NCI-H2029 (cell line): ENCODE measurements around the gene ANO2.
"Not testable (repeated sequence)": the region's sequence is repeated elsewhere in the genome, so short reads cannot be mapped to it uniquely, and the experiment has no call there.

Experiments used
- DNase-seq: peaks from one replicate; lab custom pipeline; 2025; lab: John Stamatoyannopoulos, UW

Gene ANO2

DNA sequence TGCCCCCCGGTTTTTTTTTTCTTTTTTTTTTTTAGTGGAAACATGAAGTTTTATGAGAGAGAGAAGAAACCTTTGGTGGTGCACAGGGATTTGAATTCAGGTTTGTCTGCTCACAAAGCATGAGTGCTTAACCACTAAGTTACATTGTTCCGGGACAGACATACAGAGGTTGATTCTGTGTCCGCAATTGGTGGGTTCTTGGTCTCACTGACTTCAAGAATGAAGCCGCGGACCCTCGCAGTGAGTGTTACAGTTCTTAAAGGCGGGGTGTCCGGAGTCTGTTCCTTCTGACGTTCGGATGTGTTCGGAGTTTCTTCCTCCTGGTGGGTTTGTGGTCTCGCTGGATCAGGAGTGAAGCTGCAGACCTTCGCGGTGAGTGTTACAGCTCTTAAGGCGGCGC, 57.2 kb downstream of the ANO2 start:
- DNase-seq: not testable (repeated sequence)

DNA sequence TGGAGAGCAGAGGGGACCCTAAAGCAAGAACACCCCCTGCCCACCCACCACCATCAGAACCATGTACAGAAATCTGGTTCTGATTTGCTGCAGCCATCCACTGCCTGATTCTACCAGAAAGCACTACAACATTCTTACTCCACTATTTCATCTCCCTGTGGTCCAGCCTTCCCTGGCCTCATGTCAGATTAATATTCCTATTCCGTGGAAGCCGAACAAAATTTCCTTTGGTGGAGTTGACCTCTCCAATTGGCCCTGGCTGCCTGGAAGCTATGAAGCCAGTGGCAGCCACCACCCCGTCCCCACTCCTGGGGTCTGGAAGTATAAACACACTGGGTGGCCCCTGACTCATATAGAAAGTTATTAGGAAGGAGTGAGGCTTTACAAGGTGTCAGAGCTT, 60.2 kb downstream of the ANO2 start:
- DNase-seq: no peak

DNA sequence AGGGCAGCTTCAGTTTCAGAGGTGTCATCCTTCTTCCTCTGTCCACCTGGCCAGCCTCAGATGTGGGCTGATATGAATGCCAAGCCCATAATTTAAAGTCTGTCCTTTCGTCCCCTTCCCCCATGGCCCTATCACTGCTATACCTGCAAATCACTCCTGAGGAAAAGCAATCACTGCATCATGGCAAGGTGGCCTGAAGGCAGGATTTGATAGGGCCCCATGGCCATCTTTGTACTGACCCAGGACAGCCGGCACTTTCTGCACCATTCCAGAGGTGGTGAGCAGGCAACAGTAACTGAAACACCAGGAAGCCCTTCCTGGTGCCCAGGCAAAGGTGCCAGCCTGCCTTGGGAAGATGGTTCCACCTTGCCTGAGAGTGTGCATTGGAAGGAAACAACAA, 60.8 kb downstream of the ANO2 start:
- no peak for DNase-seq

GRCh38 chr12:5882511-5883190, 62.4 kb downstream of the ANO2 start:
- no peak for DNase-seq

- no peak for DNase-seq
Observed at GRCh38 chr12:5881666-5882065, 63.4 kb downstream of the ANO2 start.

DNA sequence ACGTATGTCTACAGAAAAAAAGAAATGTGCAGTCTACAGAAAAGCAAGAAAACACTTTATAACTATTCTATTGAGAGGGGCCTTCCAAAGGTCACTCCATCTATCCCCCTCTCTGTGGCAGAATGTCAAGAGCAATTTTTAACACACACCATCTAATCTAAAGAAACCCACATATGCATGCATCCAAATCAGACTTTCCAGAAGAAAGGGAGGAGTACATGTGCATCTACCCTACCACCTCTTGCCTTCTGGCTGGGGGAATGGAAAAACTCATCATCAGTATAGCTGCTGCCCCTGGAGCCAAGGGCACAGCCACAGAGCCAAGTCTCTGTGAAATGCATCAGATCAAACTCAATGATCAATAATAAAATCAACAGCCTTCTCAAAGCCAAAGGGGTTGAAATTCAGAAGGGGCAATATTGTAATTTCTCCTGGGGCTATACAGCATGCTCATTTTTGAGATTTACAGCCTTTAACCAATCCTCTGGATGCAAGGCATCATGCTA, 63.9 kb downstream of the ANO2 start:
- DNase-seq: no peak

GRCh38 chr12:5875851-5876250, 69.2 kb downstream of the ANO2 start:
- no peak for DNase-seq

DNA sequence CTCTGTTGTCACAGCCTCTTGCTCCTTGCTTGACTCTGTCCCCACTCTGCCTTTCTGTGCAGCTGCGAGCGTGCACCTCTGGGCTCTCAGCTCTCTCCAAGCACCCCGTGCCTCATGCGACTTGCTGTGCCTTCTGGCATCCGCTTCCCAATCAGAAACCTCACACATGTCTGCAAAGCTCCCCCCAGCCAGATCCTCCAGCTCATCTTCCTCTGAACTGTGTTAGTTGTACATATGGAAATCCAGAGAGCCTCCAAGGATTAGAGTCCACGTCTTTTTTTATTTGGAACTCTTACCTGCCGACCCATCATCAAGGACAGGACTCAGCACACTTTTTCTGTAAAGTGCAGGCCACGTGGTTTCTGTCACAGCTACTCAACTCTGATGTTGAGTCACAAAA, 70.5 kb downstream of the ANO2 start:
- no peak for DNase-seq

- DNase-seq: no peak
Observed at GRCh38 chr12:5873281-5873919, 71.7 kb downstream of the ANO2 start.

- no peak for DNase-seq
Observed at GRCh38 chr12:5872745-5873144, 72.3 kb downstream of the ANO2 start.

DNA sequence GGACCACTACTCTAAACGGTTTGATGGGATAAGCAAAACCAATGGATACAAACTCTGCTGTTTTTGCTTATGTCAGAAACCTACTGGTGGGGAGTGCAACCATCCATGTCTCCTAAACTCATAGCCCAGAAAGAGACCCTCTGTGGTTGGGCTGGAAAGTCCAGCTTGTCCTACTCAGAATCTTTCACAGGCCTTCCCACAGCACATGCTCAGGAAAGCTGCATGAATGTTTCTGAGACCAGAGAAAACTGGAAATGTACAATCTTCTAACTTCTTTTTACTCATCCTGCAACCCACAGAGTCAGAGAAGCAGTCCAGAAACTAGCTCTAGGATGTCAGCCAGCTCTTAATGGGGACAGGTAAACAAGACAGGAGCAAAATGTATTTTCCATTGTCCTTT, 73.3 kb downstream of the ANO2 start:
- DNase-seq: no peak

DNA sequence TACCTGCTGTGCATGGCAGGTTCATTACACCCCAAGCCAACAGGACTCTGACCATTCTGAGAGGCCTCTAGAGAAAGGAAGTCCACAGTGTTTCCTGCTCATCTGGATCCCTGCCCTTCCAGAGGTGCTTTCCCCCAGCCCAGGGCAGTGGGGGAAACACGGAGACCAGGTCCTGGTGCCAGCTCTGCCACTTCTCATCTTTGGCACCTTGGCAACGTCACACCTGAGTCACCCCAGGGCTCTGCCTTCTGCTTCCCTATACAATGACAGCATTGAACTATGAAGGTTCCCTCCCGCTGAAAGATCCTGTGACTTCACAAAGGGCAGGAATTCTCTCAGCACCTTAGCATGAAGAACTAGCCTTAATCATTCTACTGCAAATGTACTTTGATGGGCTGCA, 74.9 kb downstream of the ANO2 start:
- no peak for DNase-seq

- no peak for DNase-seq
Observed at GRCh38 chr12:5868625-5869295, 76.3 kb downstream of the ANO2 start.

- no peak for DNase-seq
Observed at GRCh38 chr12:5865397-5865796, 79.7 kb downstream of the ANO2 start.

GRCh38 chr12:5864972-5865371, 80.1 kb downstream of the ANO2 start:
- no peak for DNase-seq

DNA sequence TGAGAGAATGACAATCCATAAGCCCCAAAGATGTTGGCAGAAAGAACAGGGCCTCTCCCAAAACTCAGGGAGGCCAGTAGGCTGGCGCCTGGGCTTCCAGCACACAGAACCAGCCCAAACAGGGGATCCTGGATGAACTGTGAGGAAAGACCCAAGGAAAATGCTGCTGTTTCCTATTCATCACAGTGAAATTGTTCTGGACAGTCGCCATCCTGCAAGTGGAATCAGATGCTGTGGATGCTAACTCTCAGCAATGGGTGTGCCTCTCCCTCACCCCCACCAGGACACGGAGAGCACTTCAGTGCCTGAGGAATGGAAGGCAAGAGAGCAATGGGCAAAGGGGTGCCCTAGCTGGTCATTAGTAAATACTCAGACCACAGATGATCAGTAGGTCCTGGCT, 80.8 kb downstream of the ANO2 start:
- no peak for DNase-seq

GRCh38 chr12:5861416-5861815, 83.6 kb downstream of the ANO2 start:
- DNase-seq: no peak

DNA sequence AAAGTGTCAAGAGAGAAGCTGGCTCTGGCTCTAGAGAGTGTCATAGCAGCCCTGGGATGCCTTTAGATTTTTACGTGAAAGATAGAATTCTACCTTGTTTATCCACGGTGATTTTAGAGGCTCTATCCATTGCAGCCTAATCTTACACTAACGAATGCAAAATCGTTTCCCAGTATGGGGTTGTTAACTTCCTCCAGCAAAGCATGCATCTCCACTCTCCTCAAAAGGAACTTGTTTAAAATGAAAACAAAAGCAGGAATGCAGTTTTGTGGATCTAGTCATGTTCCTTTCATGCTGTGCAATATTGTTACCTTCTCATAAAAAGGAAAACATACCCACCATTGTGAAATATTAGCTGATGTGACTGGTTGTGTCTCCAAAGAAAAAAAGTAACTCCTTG, 88.4 kb downstream of the ANO2 start:
- DNase-seq: no peak

GRCh38 chr12:5846950-5847349, 98.1 kb downstream of the ANO2 start:
- no peak for DNase-seq

DNA sequence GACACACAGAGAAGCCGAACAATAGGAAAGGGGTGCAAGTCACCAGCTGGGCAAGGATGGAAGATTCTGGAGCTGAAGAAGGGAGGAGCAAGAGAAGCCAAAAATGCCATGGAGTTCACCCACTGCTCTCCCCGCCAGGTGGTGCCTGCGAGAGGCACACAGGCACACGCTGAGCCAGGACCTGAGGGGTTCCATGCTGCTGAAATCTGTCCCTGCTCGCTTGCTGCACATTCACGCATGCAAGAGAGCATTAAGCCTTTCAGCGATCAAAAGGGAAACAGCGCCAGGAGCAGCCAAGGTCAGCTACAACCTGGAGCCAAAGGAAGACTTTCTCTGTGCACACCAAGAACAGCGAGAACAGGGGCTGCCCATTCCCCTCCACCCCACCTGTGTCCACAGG, 104.1 kb downstream of the ANO2 start:
- DNase-seq: no peak

- DNase-seq: no peak
Observed at GRCh38 chr12:5830111-5830510, 114.9 kb downstream of the ANO2 start.

GRCh38 chr12:5827591-5827990, 117.5 kb downstream of the ANO2 start:
- DNase-seq: no peak

- DNase-seq: not testable (repeated sequence)
Observed at GRCh38 chr12:5825761-5826160, 119.3 kb downstream of the ANO2 start.
